ENCODE data around the gene LCN15. TPM values are rescaled to one million over a fixed set of nuclear protein-coding genes. Genes with fewer than 3 reads are reported as not detected.
"Not testable (repeated sequence)": the region's sequence is repeated elsewhere in the genome, so short reads cannot be mapped to it uniquely, and the experiment has no call there.

LCN15 gene
- total and polyA plus RNA-seq, 2 of the 4 experiments (the other 2 are of a cell fraction), result not detected

GRCh38 chr9:136766410-136767120, 2.2 kb upstream of the LCN15 start:
- POLR2A ChIA-PET (ENCODE audit: unreplicated experiment), result not testable (repeated sequence)
- intact Hi-C loops (cut with micrococcal nuclease), result loop anchor here (2.0 kb wide), 1 partner anchor 14 kb away; no protein-coding TSS in a partner anchor
- peak; percentile 55 for DNase-seq

More at GRCh38 chr9:136766410-136767120, 2.2 kb upstream of the LCN15 start:
- no CpG with 5 or more reads among the region's 18 CpGs for WGBS, 2 experiments (ENCODE audit: extremely low coverage in 2 of 2, insufficient read length in 1 of 2)
- H3K36me3 ChIP-seq (ENCODE audit: control insufficient read depth, insufficient read depth, low read length); H3K4me1 ChIP-seq (ENCODE audit: control insufficient read depth, insufficient read depth, low read length); H3K27ac ChIP-seq (ENCODE audit: insufficient read depth, low read length); H4K5ac ChIP-seq (ENCODE audit: low read depth, low read length); H3K4me2 ChIP-seq (ENCODE audit: low read depth, low read length); H3K4me3 ChIP-seq (ENCODE audit: insufficient read depth, low read depth, low read length); H4K91ac ChIP-seq (ENCODE audit: insufficient read depth, low read depth, low read length); H3K56ac ChIP-seq (ENCODE audit: extremely low read depth, insufficient read depth, low read length); H4K20me1 ChIP-seq (ENCODE audit: insufficient read depth, low read length); dilution Hi-C loops (cut with HindIII; ENCODE audit: low sequenced_read_pairs, unreplicated experiment); H2AK9ac ChIP-seq (replicated peaks; ENCODE audit: low read depth, low read length, poor library complexity); H3K9ac ChIP-seq (ENCODE audit: low read depth, low read length); H3K18ac ChIP-seq (ENCODE audit: low read depth, low read length); H2BK20ac ChIP-seq (ENCODE audit: low read depth, low read length); BruUV-seq (replicated peaks); in situ Hi-C loops (cut with MboI; ENCODE audit: low sequenced_read_pairs); H3K9me1 ChIP-seq (ENCODE audit: insufficient read depth, low read length); H3K4ac ChIP-seq (ENCODE audit: low read depth, low read length); H2BK5ac ChIP-seq (ENCODE audit: low read depth, low read length, poor library complexity, severe bottlenecking); ATAC-seq (ENCODE audit: low read depth); H3K9me3 ChIP-seq (ENCODE audit: control insufficient read depth, insufficient read depth, low read length); H2AK5ac ChIP-seq (ENCODE audit: low read depth, low read length); H3K14ac ChIP-seq (replicated peaks; ENCODE audit: low read depth, low read length); H2AFZ ChIP-seq (replicated peaks; ENCODE audit: low read length, poor library complexity); H2BK120ac ChIP-seq (ENCODE audit: low read depth, low read length); H3K79me1 ChIP-seq (ENCODE audit: low read depth in 1 of 2, low read length in 2 of 2); H2BK15ac ChIP-seq (ENCODE audit: low read depth, low read length); H3K23ac ChIP-seq (ENCODE audit: low read depth, low read length); H3K27me3 ChIP-seq (ENCODE audit: control insufficient read depth, insufficient read depth, low read length); H4K8ac ChIP-seq (ENCODE audit: low read depth in 2 of 2, low read length in 2 of 2): not testable (repeated sequence)
- TF ChIP-seq RAD21 (IDR thresholded peaks at IDR 0.05; ENCODE audit: low read length) (0 out of 2 replicates have a peak, but pooled peaks have one; percentile 9), CTCF (conservative IDR thresholded peaks at IDR 0.05; ENCODE audit: low read depth, low read length) (peak; percentile 19)
- CTCF ChIA-PET, result interaction anchor here (0.8 to 1.1 kb wide), 2 partner anchors 12 to 779 kb away, joined by 3 read pairs; no protein-coding TSS in a partner anchor

All from IMR-90 (cell line).